ENCODE results near the gene MSANTD1. TPM values are rescaled to one million over a fixed set of nuclear protein-coding genes. Genes with fewer than 3 reads are reported as not detected.

Gene MSANTD1
- total and polyA plus RNA-seq, 2 donors (not counting 3 experiments of a cell fraction or from before 2014, with no cell fraction given) = 0.14 to 1.2 TPM

DNA sequence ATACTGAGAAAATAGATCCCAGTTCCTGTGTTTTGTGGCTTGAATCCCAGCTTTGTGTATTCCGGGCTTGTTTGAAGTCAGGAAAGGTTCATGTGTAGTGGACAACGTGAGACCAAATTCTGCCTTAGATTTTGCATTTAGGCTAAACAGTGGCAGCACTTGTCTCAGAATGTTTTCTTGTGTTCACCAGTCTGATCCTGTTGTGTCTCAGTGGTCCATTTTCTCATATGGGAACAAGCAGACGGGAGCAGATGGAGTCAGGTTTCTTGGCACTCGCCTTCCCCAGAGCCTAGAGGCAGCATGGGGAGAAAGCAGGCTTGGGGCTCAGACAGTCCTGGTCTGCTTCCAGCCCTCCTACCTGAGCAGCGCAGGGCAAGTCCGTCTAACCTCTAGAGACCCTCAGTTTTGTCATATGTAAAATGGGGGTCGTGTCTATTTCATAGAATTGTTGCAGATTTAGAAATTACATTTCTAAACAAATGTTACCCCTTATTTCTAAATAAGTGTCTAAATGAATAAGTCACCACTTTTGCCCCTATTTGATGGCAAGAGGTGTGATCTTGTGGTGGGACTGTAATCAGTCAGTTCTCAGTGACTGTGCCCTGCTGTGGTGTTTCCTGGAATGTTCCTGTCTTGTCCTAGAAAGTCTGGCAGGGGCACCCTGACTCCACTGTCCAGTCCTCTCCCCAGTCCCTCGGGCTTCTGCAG is 28.3 kb upstream of the MSANTD1 start:
- no TSS peak for BruUV-seq (replicated peaks)
- dilution Hi-C loops (cut with MboI; ENCODE audit: extremely low pct_ligation_motif_present, low sequenced_read_pairs) (no loop called here), intact Hi-C loops (cut with micrococcal nuclease) (no loop called here)
- POLR2A ChIA-PET = no interaction called here
- no peak overlapping the region for H2AFZ ChIP-seq (ENCODE audit: low read depth, low read length)
- H3K27ac ChIP-seq (ENCODE audit: insufficient read depth, low read depth, low read length) = no peak overlapping the region
- no peaks in the 10 kb centered on the region for H3K27me3 ChIP-seq (ENCODE audit: control insufficient read depth in 2 of 2, insufficient read depth in 2 of 2, low read length in 2 of 2)
- no peak overlapping the region for H3K4me3 ChIP-seq (replicated peaks in 1 of 3; ENCODE audit: insufficient read depth in 1 of 3, low read depth in 1 of 3, low read length in 3 of 3)
- DNase-seq (ENCODE audit: low read depth, low spot score) (no peak), FAIRE-seq (no peak)
- no peaks in the 10 kb centered on the region for H3K79me2 ChIP-seq (ENCODE audit: control insufficient read depth, insufficient read depth, low read length)
- CTCF ChIA-PET = interaction anchor here (1.0 to 1.3 kb wide), 2 partner anchors 231 to 260 kb away, joined by 4 to 5 read pairs; no protein-coding TSS in a partner anchor
- H3K9me3 ChIP-seq (replicated peaks; ENCODE audit: control insufficient read depth, insufficient read depth, low read length) = no peaks in the 10 kb centered on the region
- peaks cover 8 to 54% of the 10 kb centered on the region in 2 experiments for H3K36me3 ChIP-seq (ENCODE audit: control insufficient read depth in 2 of 2, extremely low read depth in 1 of 2, insufficient read depth in 2 of 2, low read length in 2 of 2)
- TF ChIP-seq JUN (IDR thresholded peaks at IDR 0.05; ENCODE audit: borderline replicate concordance, insufficient read depth, insufficient read length, low read depth) (no peak), FOS (IDR thresholded peaks at IDR 0.05; ENCODE audit: borderline replicate concordance, insufficient read depth, low read length) (no peak), POLR2AphosphoS5 (IDR thresholded peaks at IDR 0.05; ENCODE audit: insufficient read depth, low read depth, low read length) (no peak), EZH2 (IDR thresholded peaks at IDR 0.05; ENCODE audit: borderline replicate concordance, low read depth, low read length, severe bottlenecking) (no peak), CTCF (IDR thresholded peaks at IDR 0.05; ENCODE audit: extremely low read depth in 1 of 2, insufficient read depth in 1 of 2, low read depth in 1 of 2, low read length in 2 of 2) (no peak)
- TF ChIP-seq, protein P1, sequence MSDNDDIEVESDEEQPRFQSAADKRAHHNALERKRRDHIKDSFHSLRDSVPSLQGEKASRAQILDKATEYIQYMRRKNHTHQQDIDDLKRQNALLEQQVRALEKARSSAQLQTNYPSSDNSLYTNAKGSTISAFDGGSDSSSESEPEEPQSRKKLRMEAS (IDR thresholded peaks at IDR 0.05; ENCODE audit: insufficient read depth, insufficient read length) = no peak
- no peaks in the 10 kb centered on the region for H3K9me1 ChIP-seq (replicated peaks; ENCODE audit: control insufficient read depth, extremely low read depth, insufficient read depth, low read length)
- H4K20me1 ChIP-seq (replicated peaks; ENCODE audit: control insufficient read depth, extremely low read depth, insufficient read depth, low read length) = no peaks in the 10 kb centered on the region
- H3K4me1 ChIP-seq (ENCODE audit: control insufficient read depth, extremely low read depth, insufficient read depth, low read length) = no peaks in the 10 kb centered on the region
- H3K9ac ChIP-seq (replicated peaks; ENCODE audit: extremely low read depth, insufficient read depth, low read length) = no peak overlapping the region
- no peak overlapping the region for H3K4me2 ChIP-seq (ENCODE audit: insufficient read depth, low read length)
